Spinal cord (tissue), 10 donors: ENCODE results near the gene TJP1. TPM values are rescaled to one million over a fixed set of nuclear protein-coding genes. Genes with fewer than 3 reads are reported as not detected.
"Not testable (repeated sequence)": the region's sequence is repeated elsewhere in the genome, so short reads cannot be mapped to it uniquely, and the experiment has no call there.

ENCODE experiments used
- DNase-seq, 6 donors: peaks; one replicate each; pipeline versions ENCODE4 v3.0.0 to v3.0.0-alpha.2; 2013 to 2015; ENCODE audit warnings: low spot score in 6 of 6, low read depth in 4 of 6
- H3K27ac ChIP-seq: one replicate; pipeline ENCODE4 v1.5.1; 2013; ENCODE audit warnings: low read depth, low read length, control low read depth
- H3K27me3 ChIP-seq: one replicate; pipeline ENCODE4 v1.6.1; 2013; ENCODE audit warnings: low read length; ENCODE audit not compliant: control insufficient read depth, insufficient read depth
- H3K36me3 ChIP-seq: one replicate; pipeline ENCODE4 v1.6.1; 2013; ENCODE audit warnings: low read length; ENCODE audit not compliant: control insufficient read depth, insufficient read depth
- H3K4me1 ChIP-seq: one replicate; pipeline ENCODE4 v1.6.1; 2013; ENCODE audit warnings: low read length; ENCODE audit not compliant: control insufficient read depth, insufficient read depth
- H3K4me3 ChIP-seq: one replicate; pipeline ENCODE4 v1.5.1; 2013; ENCODE audit warnings: low read depth, low read length, control low read depth
- H3K9me3 ChIP-seq: one replicate; pipeline ENCODE4 v1.6.1; 2013; ENCODE audit warnings: low read length; ENCODE audit not compliant: control insufficient read depth, insufficient read depth
- WGBS: methylation state at CpG from one replicate; pipeline ENCODE4 v1.1.5; 2013; ENCODE audit warnings: missing lambda C conversion rate; ENCODE audit not compliant: insufficient coverage; 5-methylcytosine and 5-hydroxymethylcytosine counted together
- polyA plus RNA-seq, 2 donors: library from polyadenylated mRNA; unstranded; fragments of 120-200 nt; gene quantifications; one replicate each; pipeline ENCODE4 v1.2.1, GENCODE V29; 2013; ENCODE audit not compliant: insufficient read length in 2 of 2
- total RNA-seq, 2 donors: library from RNA; depleted of rRNA in 1 of 2; stranded (reverse); fragments of 120-200 nt in 1 of 2; fragments of >200 nt in 1 of 2; gene quantifications; one replicate each; pipeline versions ENCODE4 v1.2.3 to v1.2.4, GENCODE V29; 2013 to 2014
- donor health status: healthy.

The TJP1 gene
- total and polyA plus RNA-seq, 4 donors = 95.2 to 192 (median 127) TPM

- Histone ChIP-seq H3K27me3 (no peaks in the 10 kb centered on the region), H3K36me3 (peaks cover 6% of the 10 kb centered on the region), H3K4me1 (peaks cover 3% of the 10 kb centered on the region), H3K27ac (no peak overlapping the region), H3K9me3 (no peaks in the 10 kb centered on the region), H3K4me3 (no peak overlapping the region)
- 88% methylated on average over 9 of the region's 15 CpGs for WGBS
- no peak for DNase-seq
Observed at GRCh38 chr15:29749365-29750086, 72.7 kb downstream of the TJP1 start.

- Histone ChIP-seq H3K4me1 (peaks cover 3% of the 10 kb centered on the region), H3K36me3 (peaks cover 6% of the 10 kb centered on the region), H3K27me3 (no peaks in the 10 kb centered on the region), H3K9me3 (no peaks in the 10 kb centered on the region), H3K27ac (no peak overlapping the region), H3K4me3 (no peak overlapping the region)
- WGBS = no CpG with 5 or more reads among the region's 3 CpGs
- peak in 2 of 6 donors; percentile 30 to 62 for DNase-seq
Observed at GRCh38 chr15:29747837-29748417, 74.3 kb downstream of the TJP1 start.

GRCh38 chr15:29743475-29743874 is 78.8 kb downstream of the TJP1 start:
- no CpG with 5 or more reads among the region's 3 CpGs for WGBS

DNA sequence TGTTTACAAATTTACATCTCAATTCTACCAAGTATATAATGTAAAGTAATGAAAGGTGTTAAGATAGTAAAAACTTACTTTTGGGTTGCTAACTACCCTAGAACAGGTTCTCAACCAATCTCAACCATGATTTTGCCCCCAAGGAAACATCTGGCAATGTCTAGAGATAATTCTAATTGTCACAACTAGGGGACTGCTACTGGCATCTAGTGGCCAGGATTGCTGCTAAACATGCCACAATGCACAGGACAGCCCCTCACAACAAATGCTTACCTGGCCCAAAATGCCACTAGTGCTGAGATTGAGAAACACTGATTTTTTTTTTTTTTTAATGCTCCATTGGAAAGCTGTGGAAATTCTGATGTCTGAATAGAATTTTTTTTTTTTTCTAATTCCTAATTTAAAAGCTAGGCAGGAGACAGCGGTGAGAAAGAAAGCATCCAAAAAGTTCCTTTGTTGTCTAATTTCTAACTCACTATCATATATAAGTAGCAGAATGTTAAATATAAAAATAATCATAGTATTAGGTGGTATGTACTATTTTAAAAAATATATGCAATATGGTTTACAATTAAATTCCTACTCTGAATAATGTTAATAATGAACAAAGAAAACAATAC is 81.5 kb downstream of the TJP1 start:
- no peak overlapping the region for H3K4me3 ChIP-seq
- H3K36me3 ChIP-seq = peaks cover 15% of the 10 kb centered on the region
- H3K27me3 ChIP-seq = no peaks in the 10 kb centered on the region
- H3K9me3 ChIP-seq = no peaks in the 10 kb centered on the region
- WGBS = no CpG with 5 or more reads among the region's 1 CpG
- H3K27ac ChIP-seq = no peak overlapping the region
- DNase-seq = peak in 1 of 6 donors; percentile 71
- no peaks in the 10 kb centered on the region for H3K4me1 ChIP-seq

More at GRCh38 chr15:29743475-29743874, 78.8 kb downstream of the TJP1 start:
- H3K36me3 ChIP-seq = peaks cover 15% of the 10 kb centered on the region
- H3K9me3 ChIP-seq = no peaks in the 10 kb centered on the region
- no peak overlapping the region for H3K4me3 ChIP-seq
- H3K4me1 ChIP-seq = no peaks in the 10 kb centered on the region
- H3K27me3 ChIP-seq = no peaks in the 10 kb centered on the region
- H3K27ac ChIP-seq = no peak overlapping the region
- peak in 1 of 6 donors; percentile 33 for DNase-seq

GRCh38 chr15:29736744-29737020 is 85.6 kb downstream of the TJP1 start:
- no peak for DNase-seq
- H3K27ac ChIP-seq = no peak overlapping the region
- no peaks in the 10 kb centered on the region for H3K4me1 ChIP-seq
- no peaks in the 10 kb centered on the region for H3K27me3 ChIP-seq
- H3K9me3 ChIP-seq = no peaks in the 10 kb centered on the region
- no peak overlapping the region for H3K4me3 ChIP-seq
- no CpG with 5 or more reads among the region's 2 CpGs for WGBS
- H3K36me3 ChIP-seq = peaks cover 16% of the 10 kb centered on the region

DNA sequence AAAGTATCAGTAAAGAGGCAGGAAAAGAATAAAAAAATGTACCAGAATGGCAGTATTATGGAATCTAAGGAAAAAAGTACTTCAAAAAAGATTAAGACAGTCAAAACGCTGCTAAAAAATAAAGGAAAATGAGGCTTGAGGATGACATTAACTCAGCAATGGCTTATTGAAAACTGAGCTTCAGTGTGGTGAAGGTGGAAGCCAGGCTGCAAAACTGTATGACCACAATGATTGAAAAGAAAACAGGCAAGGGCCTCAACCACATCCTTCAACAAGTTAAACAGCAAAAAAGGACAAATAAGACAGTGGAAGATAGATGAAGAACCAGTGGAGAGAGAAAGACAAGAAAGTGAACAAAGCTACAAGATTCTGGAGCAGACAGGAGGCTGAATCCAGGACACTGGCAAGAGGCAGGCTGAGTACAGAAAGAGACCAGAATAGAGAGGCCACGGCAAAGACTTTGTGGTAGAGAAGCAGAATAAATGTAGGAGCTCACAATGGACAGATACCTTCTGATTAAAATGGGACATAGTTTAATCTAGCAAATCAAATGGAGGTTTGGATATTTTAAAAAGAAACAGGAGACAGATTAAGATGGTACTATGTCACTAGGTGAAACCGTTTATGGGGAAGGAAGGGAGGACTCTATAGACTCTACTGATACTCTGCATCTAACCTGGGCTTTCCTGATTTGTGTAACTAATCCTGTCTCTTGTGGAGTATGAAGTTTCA is 86.1 kb downstream of the TJP1 start:
- H3K27me3 ChIP-seq = no peaks in the 10 kb centered on the region
- H3K27ac ChIP-seq = no peak overlapping the region
- no peak overlapping the region for H3K4me3 ChIP-seq
- H3K4me1 ChIP-seq = no peaks in the 10 kb centered on the region
- 83% methylated on average over 2 of the region's 3 CpGs for WGBS
- no peaks in the 10 kb centered on the region for H3K9me3 ChIP-seq
- DNase-seq = no peak
- peaks cover 16% of the 10 kb centered on the region for H3K36me3 ChIP-seq

- no peak for DNase-seq
- Histone ChIP-seq H3K27me3 (no peaks in the 10 kb centered on the region), H3K27ac (no peak overlapping the region), H3K9me3 (no peaks in the 10 kb centered on the region), H3K4me1 (no peaks in the 10 kb centered on the region), H3K4me3 (no peak overlapping the region), H3K36me3 (peaks cover 17% of the 10 kb centered on the region)
- WGBS = 93% methylated on average over 3 of the region's 5 CpGs
Observed at GRCh38 chr15:29734917-29735572, 87.2 kb downstream of the TJP1 start.

DNA sequence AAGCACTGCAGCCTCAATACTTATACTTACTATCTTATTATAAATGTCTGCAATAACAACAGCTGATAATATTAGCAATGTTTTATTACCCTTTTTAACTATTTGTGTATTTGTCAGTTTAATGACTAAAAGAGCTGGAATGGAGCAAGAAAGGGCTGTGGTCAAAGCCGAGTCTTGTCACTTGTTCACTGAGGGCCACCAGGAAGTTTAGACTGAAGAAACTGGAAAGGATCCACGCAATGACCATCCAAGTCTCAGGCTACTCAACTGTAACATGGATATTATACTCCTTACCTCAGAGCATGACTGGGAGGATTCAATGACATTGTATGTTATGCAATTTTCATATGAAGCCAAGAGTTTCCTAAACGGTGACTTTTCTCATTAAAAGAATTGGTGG is 90.4 kb downstream of the TJP1 start:
- Histone ChIP-seq H3K27me3 (no peaks in the 10 kb centered on the region), H3K36me3 (peaks cover 15% of the 10 kb centered on the region), H3K9me3 (no peaks in the 10 kb centered on the region), H3K4me3 (no peak overlapping the region), H3K4me1 (no peaks in the 10 kb centered on the region), H3K27ac (no peak overlapping the region)
- WGBS = 100% methylated on average over 1 of the region's 3 CpGs
- DNase-seq = no peak

- H3K4me3 ChIP-seq, DNase-seq, H3K27me3 ChIP-seq, H3K4me1 ChIP-seq, H3K27ac ChIP-seq, H3K9me3 ChIP-seq: not testable (repeated sequence)
- H3K36me3 ChIP-seq = peaks cover 15% of the 10 kb centered on the region
- WGBS = 97% methylated on average over 3 of the region's 15 CpGs
Observed at GRCh38 chr15:29730471-29730870, 91.8 kb downstream of the TJP1 start.
